Measurements from ENCODE around the gene DAPK2. TPM values are rescaled to one million over a fixed set of nuclear protein-coding genes. Genes with fewer than 3 reads are reported as not detected.

The DAPK2 gene
- total and polyA plus RNA-seq, 12 donors: 20.8 to 62.6 (median 38.5) TPM

GRCh38 chr15:64044300-64045100 lies 1.8 kb downstream of the DAPK2 start:
- Histone ChIP-seq H3K27me3 (peaks cover 0 to 8% (median 0%) of the 10 kb centered on the region in 7 donors), H3K9me3 (no peaks in the 10 kb centered on the region), H3K36me3 (peaks cover 0 to 10% (median under 1%) of the 10 kb centered on the region in 9 donors), H3K4me3 (peak overlapping the region in 9 of 10 donors; percentile 64 to 91 (median 73)), H3K4me1 (peaks cover 2 to 54% (median 38%) of the 10 kb centered on the region in 9 donors), H3K27ac (peak overlapping the region in 8 of 10 donors; percentile 3 to 86 (median 83))
- intact Hi-C loops (cut with DNase I): loop anchor here in 9 of 10 donors (2.0 to 10.0 kb wide), 15 partner anchors 57 to 292 kb away; partner anchors contain the start of gene HERC1 (in 1 of the 9)
- ATAC-seq (peak in 4 of 8 donors; percentile 6 to 17 (median 15)), DNase-seq (no peak)
- TF ChIP-seq, protein P1, sequence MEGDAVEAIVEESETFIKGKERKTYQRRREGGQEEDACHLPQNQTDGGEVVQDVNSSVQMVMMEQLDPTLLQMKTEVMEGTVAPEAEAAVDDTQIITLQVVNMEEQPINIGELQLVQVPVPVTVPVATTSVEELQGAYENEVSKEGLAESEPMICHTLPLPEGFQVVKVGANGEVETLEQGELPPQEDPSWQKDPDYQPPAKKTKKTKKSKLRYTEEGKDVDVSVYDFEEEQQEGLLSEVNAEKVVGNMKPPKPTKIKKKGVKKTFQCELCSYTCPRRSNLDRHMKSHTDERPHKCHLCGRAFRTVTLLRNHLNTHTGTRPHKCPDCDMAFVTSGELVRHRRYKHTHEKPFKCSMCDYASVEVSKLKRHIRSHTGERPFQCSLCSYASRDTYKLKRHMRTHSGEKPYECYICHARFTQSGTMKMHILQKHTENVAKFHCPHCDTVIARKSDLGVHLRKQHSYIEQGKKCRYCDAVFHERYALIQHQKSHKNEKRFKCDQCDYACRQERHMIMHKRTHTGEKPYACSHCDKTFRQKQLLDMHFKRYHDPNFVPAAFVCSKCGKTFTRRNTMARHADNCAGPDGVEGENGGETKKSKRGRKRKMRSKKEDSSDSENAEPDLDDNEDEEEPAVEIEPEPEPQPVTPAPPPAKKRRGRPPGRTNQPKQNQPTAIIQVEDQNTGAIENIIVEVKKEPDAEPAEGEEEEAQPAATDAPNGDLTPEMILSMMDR (IDR thresholded peaks at IDR 0.05): no peak
- WGBS, 2 donors: 61 to 72% methylated on average over 7 of the region's 7 CpGs

GRCh38 chr15:64038878-64039610 lies 7.2 kb downstream of the DAPK2 start:
- ATAC-seq: no peak
- H3K4me1 ChIP-seq: peaks cover 0 to 40% (median 22%) of the 10 kb centered on the region in 9 donors
- no peak overlapping the region for H3K4me3 ChIP-seq
- H3K27me3 ChIP-seq: no peaks in the 10 kb centered on the region
- no peaks in the 10 kb centered on the region for H3K9me3 ChIP-seq
- intact Hi-C loops (cut with DNase I): no loop called here
- peaks cover 0 to 49% (median 15%) of the 10 kb centered on the region in 9 donors for H3K36me3 ChIP-seq
- no peak for DNase-seq
- TF ChIP-seq, protein P1 (IDR thresholded peaks at IDR 0.05): no peak
- no peak overlapping the region for H3K27ac ChIP-seq
- 91 to 92% methylated on average over 4 of the region's 4 CpGs for WGBS, 2 donors

- Histone ChIP-seq H3K4me3 (no peak overlapping the region), H3K36me3 (peaks cover 0 to 52% (median 15%) of the 10 kb centered on the region in 9 donors), H3K4me1 (peaks cover 0 to 31% (median 18%) of the 10 kb centered on the region in 9 donors), H3K27ac (no peak overlapping the region), H3K27me3 (no peaks in the 10 kb centered on the region), H3K9me3 (no peaks in the 10 kb centered on the region)
- TF ChIP-seq, protein P1 (IDR thresholded peaks at IDR 0.05): no peak
- 43 to 92% methylated on average over 2 of the region's 2 CpGs for WGBS, 2 donors
- ATAC-seq (no peak), DNase-seq (no peak)
- intact Hi-C loops (cut with DNase I): no loop called here
Measured at GRCh38 chr15:64037966-64038365, 8.3 kb downstream of the DAPK2 start.

DNA sequence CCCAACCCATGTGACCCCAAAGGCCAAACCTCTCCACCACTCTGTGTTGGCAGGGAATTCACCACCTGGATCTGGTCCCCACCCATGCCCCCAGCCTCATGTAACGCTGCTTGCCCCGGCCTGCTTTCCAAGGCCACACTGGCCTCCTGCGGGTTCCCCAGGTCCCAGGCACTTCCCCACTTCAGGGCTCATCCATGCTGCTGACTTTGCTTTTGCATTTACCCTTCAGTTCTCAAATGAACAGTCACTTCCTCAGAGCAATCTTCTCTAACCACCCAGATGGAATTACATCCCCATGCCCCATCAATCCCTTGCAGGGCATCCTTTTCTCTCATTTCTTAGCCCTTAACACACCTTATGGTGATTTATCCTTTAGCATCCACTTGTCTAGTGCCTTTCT lies 9.2 kb downstream of the DAPK2 start:
- peaks cover 0 to 52% (median 15%) of the 10 kb centered on the region in 9 donors for H3K36me3 ChIP-seq
- WGBS, 2 donors: 91 to 94% methylated on average over 3 of the region's 3 CpGs
- H3K9me3 ChIP-seq: no peaks in the 10 kb centered on the region
- DNase-seq (no peak), ATAC-seq (no peak)
- no peak overlapping the region for H3K27ac ChIP-seq
- H3K4me1 ChIP-seq: peaks cover 0 to 27% (median 10%) of the 10 kb centered on the region in 9 donors
- no peaks in the 10 kb centered on the region for H3K27me3 ChIP-seq
- no peak overlapping the region for H3K4me3 ChIP-seq
- intact Hi-C loops (cut with DNase I): no loop called here
- TF ChIP-seq, protein P1 (IDR thresholded peaks at IDR 0.05): no peak
